ENCODE data around the gene C2CD2. TPM values are rescaled to one million over a fixed set of nuclear protein-coding genes. Genes with fewer than 3 reads are reported as not detected.
A peak's percentile ranks its signal among the peaks of the same experiment; 100 is the strongest.

C2CD2 gene
- total RNA-seq, 2 experiments from 2014 or later, result 7.0 to 8.8 TPM

DNA sequence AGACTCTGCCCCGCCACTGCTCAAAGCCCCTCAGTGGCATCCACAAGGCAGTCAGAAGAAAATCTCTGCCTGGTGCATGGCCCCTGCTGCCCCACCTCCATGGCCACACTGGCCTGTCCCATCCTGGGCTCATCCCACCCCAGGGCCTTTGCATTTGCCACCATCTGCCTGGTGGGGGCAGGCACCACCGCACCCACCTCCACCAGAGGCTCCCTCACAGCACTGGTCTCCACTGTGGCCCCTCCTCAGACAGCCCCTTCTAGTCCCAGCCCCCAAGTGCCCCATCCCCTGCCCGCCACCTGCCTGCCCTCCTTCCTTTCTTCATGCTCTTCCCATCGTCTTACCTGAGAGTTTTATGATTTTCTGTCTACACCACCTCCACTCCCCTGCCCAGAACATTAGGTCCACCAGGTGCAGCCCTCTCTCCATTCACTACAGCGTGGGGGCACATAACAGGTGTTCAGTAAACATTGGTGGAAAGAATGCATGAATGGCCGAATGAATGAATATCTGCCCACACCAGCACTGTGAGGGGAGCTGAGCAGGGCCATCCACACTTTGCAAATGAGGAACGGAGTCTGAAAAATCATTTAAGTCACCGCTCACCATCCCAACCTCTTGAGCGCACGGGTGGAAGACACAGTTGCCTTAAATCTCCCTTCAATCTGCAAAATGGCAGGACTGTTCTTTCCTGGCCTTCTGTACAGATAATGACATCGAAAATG, 76.7 kb downstream of the C2CD2 start:
- ChIA-PET POLR2A (no interaction called here), CTCF (interaction anchor here (0.9 to 1.4 kb wide), 3 partner anchors 9 to 240 kb away, joined by 3 to 4 read pairs (median 4); no protein-coding TSS in a partner anchor)
- H3K27ac Mint-ChIP-seq, result peak overlapping the region; percentile 90
- no peaks in the 10 kb centered on the region for H3K27me3 Mint-ChIP-seq
- H3K36me3 Mint-ChIP-seq (ENCODE audit: low read depth), result no peaks in the 10 kb centered on the region
- peaks cover 23% of the 10 kb centered on the region for H3K4me1 Mint-ChIP-seq
- DNase-seq, result no peak
- peak overlapping the region; percentile 82 for H3K4me3 Mint-ChIP-seq
- no peaks in the 10 kb centered on the region for H3K9me3 Mint-ChIP-seq

DNA sequence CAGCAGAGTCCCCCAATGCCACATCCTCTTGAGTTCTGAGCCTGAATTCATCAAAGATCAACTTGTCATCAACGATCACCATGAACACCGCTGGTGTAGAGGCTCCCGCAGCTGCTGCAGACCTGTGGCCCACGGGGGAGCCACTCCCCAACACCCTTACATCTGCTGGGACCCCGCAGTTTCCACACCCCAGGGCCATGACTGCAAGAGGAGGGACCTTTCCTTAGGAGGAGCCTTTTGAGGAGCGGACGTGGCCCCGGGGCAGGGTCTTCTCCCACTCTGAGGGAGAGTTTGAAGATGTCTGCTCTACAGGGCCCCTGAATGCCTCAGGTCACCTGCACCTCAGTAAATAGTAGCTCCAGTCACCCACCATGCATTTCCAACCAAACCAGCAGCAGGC, 77.4 kb downstream of the C2CD2 start:
- ChIA-PET POLR2A (no interaction called here), CTCF (interaction anchor here (0.9 to 1.4 kb wide), 3 partner anchors 9 to 241 kb away, joined by 4 read pairs; no protein-coding TSS in a partner anchor)
- Mint-ChIP-seq H3K9me3 (no peaks in the 10 kb centered on the region), H3K36me3 (ENCODE audit: low read depth) (no peaks in the 10 kb centered on the region), H3K27ac (no peak overlapping the region), H3K4me3 (no peak overlapping the region), H3K27me3 (no peaks in the 10 kb centered on the region), H3K4me1 (peaks cover 26% of the 10 kb centered on the region)
- DNase-seq, result no peak

DNA sequence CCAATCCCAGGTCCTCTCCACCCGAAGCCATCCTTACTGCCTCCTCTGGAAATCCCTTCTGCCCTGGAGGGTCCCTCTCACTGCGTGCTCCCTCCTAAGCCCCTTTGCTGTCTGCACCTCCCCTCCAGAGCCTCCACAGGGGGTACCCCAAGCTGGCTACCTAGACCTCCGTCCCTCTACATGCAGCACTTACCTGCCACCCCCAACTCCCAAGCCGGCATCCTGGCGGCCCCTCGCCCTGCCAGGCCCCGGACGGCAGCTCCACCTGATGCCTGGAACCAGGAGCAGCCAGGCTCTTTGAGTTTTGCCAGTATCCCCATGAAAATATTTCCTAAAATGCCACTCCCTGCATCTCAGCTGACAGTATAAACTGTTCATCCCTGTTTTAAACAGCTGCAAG, 78.7 kb downstream of the C2CD2 start:
- H3K36me3 Mint-ChIP-seq (ENCODE audit: low read depth), result no peaks in the 10 kb centered on the region
- H3K27ac Mint-ChIP-seq, result no peak overlapping the region
- ChIA-PET CTCF (interaction anchor here (1.3 kb wide), 1 partner anchor 20 kb away, joined by 3 read pairs; no protein-coding TSS in a partner anchor), POLR2A (no interaction called here)
- no peaks in the 10 kb centered on the region for H3K9me3 Mint-ChIP-seq
- H3K4me3 Mint-ChIP-seq, result no peak overlapping the region
- DNase-seq, result no peak
- H3K4me1 Mint-ChIP-seq, result peaks cover 26% of the 10 kb centered on the region
- no peaks in the 10 kb centered on the region for H3K27me3 Mint-ChIP-seq

DNA sequence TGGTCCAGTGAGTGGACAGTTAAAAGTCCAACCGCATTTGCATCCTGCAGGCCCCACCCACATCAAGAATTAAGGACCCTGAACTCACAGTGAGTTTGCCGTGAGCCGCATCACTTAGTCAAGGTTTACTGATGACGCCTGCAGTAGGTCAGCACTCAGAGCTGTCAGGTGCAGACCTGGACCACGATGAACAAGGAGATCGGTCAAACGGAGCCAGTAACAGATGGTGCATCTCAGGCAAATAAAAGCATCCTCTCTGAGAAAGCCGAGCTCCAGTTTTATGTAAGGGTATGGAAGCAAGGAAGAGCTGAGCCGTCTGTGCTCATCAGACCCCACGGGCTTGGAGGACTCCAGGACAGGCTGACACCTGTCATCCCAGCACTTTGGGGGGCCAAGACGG, 79.2 kb downstream of the C2CD2 start:
- Mint-ChIP-seq H3K4me3 (no peak overlapping the region), H3K27me3 (no peaks in the 10 kb centered on the region), H3K4me1 (peaks cover 22% of the 10 kb centered on the region), H3K36me3 (ENCODE audit: low read depth) (no peaks in the 10 kb centered on the region), H3K27ac (no peak overlapping the region), H3K9me3 (no peaks in the 10 kb centered on the region)
- ChIA-PET CTCF (interaction anchor here (1.3 kb wide), 1 partner anchor 20 kb away, joined by 3 read pairs; no protein-coding TSS in a partner anchor), POLR2A (no interaction called here)
- no peak for DNase-seq

DNA sequence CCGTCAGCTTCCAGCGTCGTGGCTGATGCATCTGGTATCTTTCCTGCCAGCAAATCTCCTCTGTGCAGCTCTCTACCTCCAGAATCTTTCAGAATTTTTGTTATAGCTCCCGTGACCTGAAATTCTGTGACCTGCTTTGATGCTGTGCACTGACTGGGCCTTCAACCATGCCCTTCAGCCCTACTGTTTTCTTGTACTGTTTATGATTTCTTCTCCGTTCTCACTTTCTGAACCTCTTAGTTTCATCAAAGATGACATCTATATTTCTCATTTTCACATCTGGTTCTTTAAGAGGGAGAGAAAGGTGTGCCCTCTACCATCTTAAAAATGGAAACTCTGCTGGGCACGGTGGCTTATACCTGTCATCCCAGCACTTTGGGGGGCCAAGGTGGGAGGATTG, 80.4 kb downstream of the C2CD2 start:
- DNase-seq, result no peak
- Mint-ChIP-seq H3K4me1 (peaks cover 22% of the 10 kb centered on the region), H3K36me3 (ENCODE audit: low read depth) (no peaks in the 10 kb centered on the region), H3K27ac (no peak overlapping the region), H3K27me3 (no peaks in the 10 kb centered on the region), H3K4me3 (no peak overlapping the region), H3K9me3 (no peaks in the 10 kb centered on the region)
- POLR2A ChIA-PET, result no interaction called here
- CTCF ChIA-PET, result no interaction called here

DNA sequence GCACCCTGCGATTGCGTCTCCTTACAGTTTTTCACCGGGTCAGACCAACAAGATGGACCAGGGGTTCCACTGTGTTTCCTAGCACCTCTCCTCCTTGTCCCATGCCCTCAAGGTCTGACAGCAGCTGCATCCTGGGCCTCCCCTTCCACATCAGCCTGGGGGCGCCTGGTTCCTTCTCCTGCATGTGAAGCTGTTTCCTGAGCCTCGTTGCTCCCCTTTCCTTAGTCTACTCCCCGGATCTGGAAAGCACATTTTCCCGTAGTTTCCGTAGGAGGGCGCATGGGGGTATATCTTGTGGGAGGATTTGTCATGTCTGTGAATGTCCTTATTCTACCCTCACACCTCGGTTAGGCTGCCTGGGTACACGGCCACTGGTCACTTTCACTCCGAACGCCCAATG, 80.8 kb downstream of the C2CD2 start:
- H3K4me3 Mint-ChIP-seq, result no peak overlapping the region
- ChIA-PET CTCF (no interaction called here), POLR2A (no interaction called here)
- H3K27me3 Mint-ChIP-seq, result no peaks in the 10 kb centered on the region
- DNase-seq, result no peak
- H3K9me3 Mint-ChIP-seq, result no peaks in the 10 kb centered on the region
- no peak overlapping the region for H3K27ac Mint-ChIP-seq
- no peaks in the 10 kb centered on the region for H3K36me3 Mint-ChIP-seq (ENCODE audit: low read depth)
- H3K4me1 Mint-ChIP-seq, result peaks cover 20% of the 10 kb centered on the region

DNA sequence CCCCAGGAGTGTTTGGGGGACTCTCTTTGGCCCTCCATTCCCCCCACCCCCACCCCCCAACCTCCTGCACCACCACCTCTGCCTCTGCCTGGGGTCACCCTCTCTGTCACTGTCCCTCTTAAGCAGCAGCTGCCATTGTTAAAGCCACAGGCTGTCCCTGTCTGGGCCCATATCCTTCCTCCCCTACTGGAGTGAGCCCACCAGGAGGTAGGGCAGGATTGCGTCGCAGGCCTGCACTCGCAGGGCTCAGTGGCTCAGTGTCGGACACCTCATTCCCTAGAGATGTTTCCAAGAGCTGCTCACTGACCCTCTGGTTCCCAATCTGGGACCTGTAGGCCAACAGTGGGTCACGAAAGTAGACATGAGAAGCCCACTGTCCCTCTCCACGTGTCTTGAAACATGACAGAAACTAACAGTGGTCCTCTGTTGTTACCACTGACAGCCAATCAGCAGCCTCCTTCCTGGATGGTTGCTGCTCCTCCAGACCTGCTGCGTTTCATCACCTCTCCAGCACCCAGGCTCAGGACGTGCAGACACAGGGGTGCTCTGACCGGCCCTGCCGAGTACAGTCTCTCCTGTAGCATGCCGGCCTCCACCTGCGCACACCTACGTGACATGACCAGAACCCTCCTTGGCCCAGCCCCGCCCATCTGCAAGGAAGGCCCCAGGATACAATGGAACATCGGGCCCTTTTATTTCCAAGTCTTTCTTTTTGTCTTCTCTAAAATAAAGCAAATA, 82.4 kb downstream of the C2CD2 start:
- Mint-ChIP-seq H3K4me1 (peaks cover 8% of the 10 kb centered on the region), H3K27me3 (no peaks in the 10 kb centered on the region), H3K9me3 (no peaks in the 10 kb centered on the region), H3K36me3 (ENCODE audit: low read depth) (no peaks in the 10 kb centered on the region), H3K4me3 (no peak overlapping the region), H3K27ac (no peak overlapping the region)
- ChIA-PET POLR2A (no interaction called here), CTCF (no interaction called here)
- no peak for DNase-seq

DNA sequence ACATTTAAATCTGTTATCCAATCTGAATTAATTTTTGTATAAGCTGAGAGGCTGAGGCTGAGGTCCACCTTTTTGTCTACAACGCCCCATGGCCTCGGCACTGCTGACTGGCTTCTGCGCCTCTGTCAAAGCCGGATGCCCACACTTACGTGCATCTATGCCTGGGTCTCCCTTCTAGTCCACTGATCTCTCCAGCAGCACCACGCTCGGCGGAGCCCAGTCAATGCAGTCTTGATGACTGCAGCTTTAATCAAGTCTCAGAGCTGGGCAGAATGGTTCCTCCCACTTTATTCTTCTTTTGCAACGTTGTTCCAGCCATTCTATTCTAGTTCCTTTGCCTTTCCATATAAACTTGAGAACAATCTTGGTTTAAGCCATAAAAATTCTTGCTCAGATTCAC, 84.0 kb downstream of the C2CD2 start:
- H3K4me3 Mint-ChIP-seq, result no peak overlapping the region
- ChIA-PET POLR2A (no interaction called here), CTCF (no interaction called here)
- H3K27ac Mint-ChIP-seq, result no peak overlapping the region
- peaks cover 15% of the 10 kb centered on the region for H3K4me1 Mint-ChIP-seq
- no peaks in the 10 kb centered on the region for H3K36me3 Mint-ChIP-seq (ENCODE audit: low read depth)
- H3K27me3 Mint-ChIP-seq, result no peaks in the 10 kb centered on the region
- H3K9me3 Mint-ChIP-seq, result no peaks in the 10 kb centered on the region
- DNase-seq, result no peak

DNA sequence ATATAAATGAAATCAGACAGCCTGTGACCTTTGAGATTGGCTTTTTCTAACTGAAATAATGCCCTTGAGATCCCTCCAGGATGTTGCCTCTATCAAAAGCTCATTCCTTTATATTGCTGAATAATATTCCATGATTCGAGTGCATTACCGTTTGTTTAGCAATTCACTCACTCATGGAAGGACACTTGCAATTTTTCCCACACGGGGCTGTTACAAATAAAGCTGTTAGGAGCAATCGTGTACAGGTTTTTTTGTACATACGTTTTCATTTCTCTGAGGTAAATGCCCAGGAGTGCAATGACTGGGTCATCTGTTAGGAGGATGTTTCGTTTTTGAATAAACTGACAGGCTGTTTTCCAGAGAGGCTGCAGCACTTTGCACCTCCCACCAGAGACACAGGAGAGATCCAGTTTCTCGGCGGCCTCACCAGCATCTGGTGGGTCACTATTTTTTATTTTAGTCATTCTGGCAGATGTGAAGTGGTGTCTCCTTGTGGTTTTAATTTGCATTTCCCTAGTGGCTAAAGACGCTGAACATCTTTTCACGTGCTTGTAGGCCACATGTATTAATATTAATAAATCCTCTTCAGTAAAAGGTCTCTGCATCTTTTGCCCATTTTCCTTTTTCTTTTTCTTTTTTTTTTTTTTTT, 85.6 kb downstream of the C2CD2 start:
- Mint-ChIP-seq H3K36me3 (ENCODE audit: low read depth) (no peaks in the 10 kb centered on the region), H3K27me3 (no peaks in the 10 kb centered on the region), H3K4me1 (peaks cover 18% of the 10 kb centered on the region), H3K27ac (no peak overlapping the region), H3K9me3 (no peaks in the 10 kb centered on the region), H3K4me3 (no peak overlapping the region)
- CTCF ChIA-PET, result interaction anchor here (0.7 to 1.7 kb wide), 4 partner anchors 8 to 1132 kb away, joined by 3 to 4 read pairs (median 4); no protein-coding TSS in a partner anchor
- DNase-seq, result no peak
- POLR2A ChIA-PET, result no interaction called here

DNA sequence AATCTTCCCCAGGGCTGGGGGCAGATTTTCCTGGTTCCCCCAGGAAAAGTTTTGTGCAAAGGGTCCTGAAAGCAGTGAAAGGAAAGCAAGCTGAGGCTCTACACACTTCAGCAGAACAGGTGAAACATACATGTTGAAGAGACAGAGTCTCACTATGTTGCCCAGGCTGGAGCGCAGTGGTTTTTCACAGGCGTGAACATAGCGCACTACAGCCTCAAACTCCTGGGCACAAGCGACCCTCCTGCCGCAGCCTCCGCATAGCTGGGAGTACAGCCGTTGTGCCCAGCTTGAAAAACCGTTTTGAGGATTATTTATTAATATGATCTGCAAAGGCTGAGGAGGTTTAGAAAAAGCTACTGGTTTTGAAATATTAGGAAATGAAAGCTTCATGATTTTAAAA, 86.5 kb downstream of the C2CD2 start:
- H3K4me1 Mint-ChIP-seq, result peaks cover 18% of the 10 kb centered on the region
- H3K27ac Mint-ChIP-seq, result no peak overlapping the region
- ChIA-PET POLR2A (no interaction called here), CTCF (interaction anchor here (0.7 to 1.7 kb wide), 5 partner anchors 9 to 1131 kb away, joined by 3 to 4 read pairs (median 3); no protein-coding TSS in a partner anchor)
- no peaks in the 10 kb centered on the region for H3K9me3 Mint-ChIP-seq
- H3K27me3 Mint-ChIP-seq, result no peaks in the 10 kb centered on the region
- H3K4me3 Mint-ChIP-seq, result no peak overlapping the region
- H3K36me3 Mint-ChIP-seq (ENCODE audit: low read depth), result no peaks in the 10 kb centered on the region
- DNase-seq, result no peak

DNA sequence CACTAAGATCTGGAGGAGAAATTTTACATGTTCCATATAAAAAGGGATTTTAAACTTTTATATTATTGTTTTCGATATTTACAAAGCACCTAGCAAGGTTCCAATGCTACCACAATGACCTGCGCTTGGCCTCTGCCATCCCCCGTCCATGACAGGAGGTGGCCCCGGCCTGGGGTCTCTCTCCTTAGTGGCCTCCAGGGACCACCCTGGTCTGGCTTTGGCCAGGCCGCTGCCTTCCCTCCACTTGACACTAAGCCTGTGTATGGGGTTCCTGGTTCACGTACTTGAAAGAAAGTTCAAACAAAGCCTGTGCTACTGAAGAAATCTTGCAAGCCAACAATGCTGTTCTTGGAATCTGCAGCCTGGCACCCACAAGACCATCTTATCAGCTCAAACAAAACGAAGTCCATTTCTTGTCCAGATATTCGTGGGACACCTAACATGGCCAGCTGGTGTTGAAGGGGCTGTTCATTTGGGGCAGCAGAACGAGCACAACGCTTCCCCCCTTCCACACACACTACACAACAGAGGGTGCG, 87.5 kb downstream of the C2CD2 start:
- Mint-ChIP-seq H3K9me3 (no peaks in the 10 kb centered on the region), H3K27me3 (no peaks in the 10 kb centered on the region), H3K4me3 (no peak overlapping the region), H3K27ac (no peak overlapping the region), H3K36me3 (ENCODE audit: low read depth) (no peaks in the 10 kb centered on the region), H3K4me1 (peaks cover 16% of the 10 kb centered on the region)
- ChIA-PET CTCF (interaction anchor here (1.4 kb wide), 1 partner anchor 12 kb away, joined by 3 read pairs; no protein-coding TSS in a partner anchor), POLR2A (no interaction called here)
- no peak for DNase-seq

DNA sequence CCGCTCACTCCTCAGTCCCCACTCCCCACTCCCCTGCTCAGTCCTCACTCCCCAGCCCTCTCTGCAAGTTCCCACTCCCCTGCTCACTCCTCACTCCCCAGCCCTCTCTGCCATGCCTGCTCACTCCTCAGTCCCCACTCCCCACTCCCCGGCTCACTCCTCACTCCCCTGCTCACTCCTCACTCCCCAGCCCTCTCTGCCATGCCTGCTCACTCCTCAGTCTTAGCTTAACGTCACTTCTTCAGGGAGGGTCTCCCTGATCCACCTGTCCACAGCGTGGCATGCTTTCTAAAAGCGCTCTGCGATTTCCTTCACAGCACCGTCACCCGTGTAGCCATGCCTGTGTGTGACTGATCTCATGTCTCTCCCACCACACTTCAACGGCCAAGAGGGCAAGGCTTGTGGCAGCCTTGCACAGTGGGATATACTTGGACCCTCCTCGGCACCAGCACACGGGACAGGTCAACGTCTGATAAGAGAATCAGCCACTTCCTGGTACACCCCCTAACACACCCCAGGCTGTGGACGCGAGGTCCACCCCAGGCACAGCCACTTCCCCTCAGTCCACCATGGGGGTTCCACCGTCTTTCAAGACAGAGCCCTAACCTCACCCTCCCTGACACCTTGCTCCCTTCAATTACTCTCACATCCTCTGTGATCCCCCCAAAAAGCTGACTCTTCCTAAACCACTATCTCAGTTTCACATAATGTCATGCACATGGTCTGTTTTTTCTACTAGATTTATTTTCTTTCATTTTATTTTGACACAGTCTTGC, 88.6 kb downstream of the C2CD2 start:
- ChIA-PET POLR2A (no interaction called here), CTCF (no interaction called here)
- Mint-ChIP-seq H3K4me1 (peaks cover 16% of the 10 kb centered on the region), H3K9me3 (no peaks in the 10 kb centered on the region), H3K27ac (no peak overlapping the region), H3K36me3 (ENCODE audit: low read depth) (no peaks in the 10 kb centered on the region), H3K27me3 (no peaks in the 10 kb centered on the region), H3K4me3 (no peak overlapping the region)
- DNase-seq, result no peak
